Measurements from ENCODE around the gene MIF.
"Not testable (repeated sequence)": the region's sequence is repeated elsewhere in the genome, so short reads cannot be mapped to it uniquely, and the experiment has no call there.

Gene MIF

GRCh38 chr22:23897320-23897719, 3.1 kb downstream of the MIF start:
- H3K36me3 ChIP-seq (ENCODE audit: control insufficient read depth, insufficient read depth, low read length) = no peaks in the 10 kb centered on the region
- no peak overlapping the region for H3K27ac ChIP-seq (ENCODE audit: low read depth, low read length)
- H3K27me3 ChIP-seq (ENCODE audit: control insufficient read depth, insufficient read depth, low read length) = no peaks in the 10 kb centered on the region
- H3K4me1 ChIP-seq (ENCODE audit: control insufficient read depth, insufficient read depth, low read length) = peaks cover 4% of the 10 kb centered on the region
- H3K9ac ChIP-seq (ENCODE audit: low read length) = no peak overlapping the region
- no peak overlapping the region for H3K4me3 ChIP-seq (ENCODE audit: low read length)

- Histone ChIP-seq H3K36me3 (ENCODE audit: control insufficient read depth, insufficient read depth, low read length) (no peaks in the 10 kb centered on the region), H3K4me3 (ENCODE audit: low read length) (no peak overlapping the region), H3K9ac (ENCODE audit: low read length) (no peak overlapping the region), H3K27me3 (ENCODE audit: control insufficient read depth, insufficient read depth, low read length) (no peaks in the 10 kb centered on the region), H3K27ac (ENCODE audit: low read depth, low read length) (no peak overlapping the region), H3K4me1 (ENCODE audit: control insufficient read depth, insufficient read depth, low read length) (peaks cover 4% of the 10 kb centered on the region)
Observed at GRCh38 chr22:23898006-23898974, 4.1 kb downstream of the MIF start.

- Histone ChIP-seq H3K9ac (ENCODE audit: low read length) (no peak overlapping the region), H3K27ac (ENCODE audit: low read depth, low read length) (no peak overlapping the region), H3K4me3 (ENCODE audit: low read length) (no peak overlapping the region), H3K27me3 (ENCODE audit: control insufficient read depth, insufficient read depth, low read length) (no peaks in the 10 kb centered on the region), H3K4me1 (ENCODE audit: control insufficient read depth, insufficient read depth, low read length) (no peaks in the 10 kb centered on the region), H3K36me3 (ENCODE audit: control insufficient read depth, insufficient read depth, low read length) (no peaks in the 10 kb centered on the region)
Observed at GRCh38 chr22:23899042-23899745, 5.0 kb downstream of the MIF start.

- not testable (repeated sequence) for H3K4me3 ChIP-seq (ENCODE audit: low read length); H3K4me1 ChIP-seq (ENCODE audit: control insufficient read depth, insufficient read depth, low read length); H3K27me3 ChIP-seq (ENCODE audit: control insufficient read depth, insufficient read depth, low read length); H3K27ac ChIP-seq (ENCODE audit: low read depth, low read length); H3K9ac ChIP-seq (ENCODE audit: low read length); H3K36me3 ChIP-seq (ENCODE audit: control insufficient read depth, insufficient read depth, low read length)
Observed at GRCh38 chr22:23900227-23900626, 6.0 kb downstream of the MIF start.

DNA sequence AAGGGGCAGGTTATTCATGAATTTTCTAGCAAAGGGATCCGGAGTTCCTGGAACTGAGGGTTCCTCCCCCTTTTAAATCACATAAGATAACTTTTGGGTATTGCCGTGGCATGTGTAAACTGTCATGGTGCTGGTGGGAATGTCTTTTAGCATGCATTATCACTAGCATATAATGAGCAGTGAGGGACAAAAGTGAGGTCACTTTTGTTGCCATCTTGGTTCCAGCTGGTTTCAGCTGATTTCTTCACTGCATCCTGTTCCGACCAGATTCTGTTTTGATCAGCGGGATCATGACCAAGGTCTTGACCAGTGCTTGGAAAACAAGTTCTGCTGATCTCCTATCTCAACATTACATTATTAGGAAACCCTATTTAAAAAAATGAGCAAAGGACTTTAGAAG, 7.4 kb downstream of the MIF start:
- Histone ChIP-seq H3K27ac (ENCODE audit: low read depth, low read length) (no peak overlapping the region), H3K9ac (ENCODE audit: low read length) (no peak overlapping the region), H3K4me1 (ENCODE audit: control insufficient read depth, insufficient read depth, low read length) (no peaks in the 10 kb centered on the region), H3K36me3 (ENCODE audit: control insufficient read depth, insufficient read depth, low read length) (no peaks in the 10 kb centered on the region), H3K4me3 (ENCODE audit: low read length) (no peak overlapping the region), H3K27me3 (ENCODE audit: control insufficient read depth, insufficient read depth, low read length) (no peaks in the 10 kb centered on the region)

GRCh38 chr22:23903328-23903971, 9.3 kb downstream of the MIF start:
- no peak overlapping the region for H3K27ac ChIP-seq (ENCODE audit: low read depth, low read length)
- H3K4me3 ChIP-seq (ENCODE audit: low read length) = no peak overlapping the region
- no peak overlapping the region for H3K9ac ChIP-seq (ENCODE audit: low read length)
- no peaks in the 10 kb centered on the region for H3K4me1 ChIP-seq (ENCODE audit: control insufficient read depth, insufficient read depth, low read length)
- H3K36me3 ChIP-seq (ENCODE audit: control insufficient read depth, insufficient read depth, low read length) = no peaks in the 10 kb centered on the region
- no peaks in the 10 kb centered on the region for H3K27me3 ChIP-seq (ENCODE audit: control insufficient read depth, insufficient read depth, low read length)

DNA sequence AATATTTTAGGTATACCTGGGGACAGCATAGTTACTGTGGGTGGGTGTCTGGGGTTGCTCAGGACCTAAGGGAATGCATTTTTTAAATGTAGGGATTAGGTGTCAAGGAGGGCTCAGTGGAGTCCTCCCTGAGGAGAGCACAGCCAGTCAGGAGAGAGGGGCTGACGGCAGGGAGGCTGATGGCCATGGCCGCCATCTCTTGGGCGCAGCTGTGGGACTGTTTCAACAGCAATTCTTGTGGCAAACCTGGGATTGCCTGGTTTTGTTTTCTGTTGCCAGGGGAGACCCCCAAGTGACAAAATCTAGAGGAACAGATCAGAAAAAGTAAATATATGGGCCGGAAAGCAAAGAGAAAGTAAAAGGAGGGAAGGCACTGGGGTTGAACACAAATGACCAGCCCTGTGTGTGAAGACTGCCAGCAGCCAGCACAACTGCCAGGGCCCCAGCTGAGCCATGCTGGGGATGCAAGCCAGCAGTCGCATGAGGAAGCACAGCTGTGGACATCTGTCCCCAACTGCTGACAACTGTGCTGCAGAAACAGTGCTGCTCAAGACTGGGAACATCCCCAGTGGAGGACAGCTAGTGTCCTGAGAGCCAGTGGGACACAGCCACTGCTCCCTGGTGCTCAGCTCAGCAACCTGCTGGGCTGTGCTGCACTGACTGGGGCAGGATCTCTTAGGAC, 10.5 kb downstream of the MIF start:
- H3K9ac ChIP-seq (ENCODE audit: low read length) = no peak overlapping the region
- no peak overlapping the region for H3K27ac ChIP-seq (ENCODE audit: low read depth, low read length)
- H3K36me3 ChIP-seq (ENCODE audit: control insufficient read depth, insufficient read depth, low read length) = no peaks in the 10 kb centered on the region
- H3K27me3 ChIP-seq (ENCODE audit: control insufficient read depth, insufficient read depth, low read length) = no peaks in the 10 kb centered on the region
- no peaks in the 10 kb centered on the region for H3K4me1 ChIP-seq (ENCODE audit: control insufficient read depth, insufficient read depth, low read length)
- no peak overlapping the region for H3K4me3 ChIP-seq (ENCODE audit: low read length)

- Histone ChIP-seq H3K4me3 (ENCODE audit: low read length) (no peak overlapping the region), H3K27ac (ENCODE audit: low read depth, low read length) (no peak overlapping the region), H3K9ac (ENCODE audit: low read length) (no peak overlapping the region), H3K27me3 (ENCODE audit: control insufficient read depth, insufficient read depth, low read length) (no peaks in the 10 kb centered on the region), H3K36me3 (ENCODE audit: control insufficient read depth, insufficient read depth, low read length) (no peaks in the 10 kb centered on the region), H3K4me1 (ENCODE audit: control insufficient read depth, insufficient read depth, low read length) (no peaks in the 10 kb centered on the region)
Observed at GRCh38 chr22:23906641-23907040, 12.5 kb downstream of the MIF start.

- H3K36me3 ChIP-seq (ENCODE audit: control insufficient read depth, insufficient read depth, low read length); H3K4me3 ChIP-seq (ENCODE audit: low read length); H3K27ac ChIP-seq (ENCODE audit: low read depth, low read length); H3K9ac ChIP-seq (ENCODE audit: low read length); H3K27me3 ChIP-seq (ENCODE audit: control insufficient read depth, insufficient read depth, low read length); H3K4me1 ChIP-seq (ENCODE audit: control insufficient read depth, insufficient read depth, low read length): not testable (repeated sequence)
Observed at GRCh38 chr22:23907423-23907822, 13.2 kb downstream of the MIF start.

GRCh38 chr22:23908587-23909205, 14.5 kb downstream of the MIF start:
- H3K27me3 ChIP-seq (ENCODE audit: control insufficient read depth, insufficient read depth, low read length) = no peaks in the 10 kb centered on the region
- no peak overlapping the region for H3K27ac ChIP-seq (ENCODE audit: low read depth, low read length)
- no peak overlapping the region for H3K9ac ChIP-seq (ENCODE audit: low read length)

DNA sequence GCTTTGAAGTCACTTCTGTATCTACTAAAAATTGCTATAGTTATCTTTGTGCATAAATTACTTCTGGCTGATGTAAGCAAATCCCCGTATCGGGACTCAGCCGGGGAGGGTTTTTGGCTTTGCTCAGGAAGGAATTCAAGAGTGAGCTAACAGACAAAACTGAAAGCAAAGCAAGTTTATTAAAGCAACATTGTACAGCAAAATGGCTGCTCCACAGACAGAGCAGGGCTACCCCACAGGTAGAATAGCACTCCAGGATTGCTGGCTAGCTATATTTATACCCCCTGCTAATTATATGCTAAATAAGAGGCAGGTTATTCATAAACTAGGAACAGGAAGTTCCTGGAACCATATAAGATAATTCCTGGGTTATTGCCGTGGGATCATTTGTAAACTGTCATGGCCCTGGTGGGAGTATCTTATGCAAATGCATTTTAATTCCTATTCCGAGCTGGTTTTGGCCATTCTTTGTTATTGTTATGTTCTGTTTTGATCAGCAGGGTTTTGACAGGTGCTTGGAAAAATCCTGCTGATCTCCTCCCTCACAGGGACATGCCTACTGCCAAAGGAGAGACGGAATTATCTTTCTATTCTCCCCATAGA, 15.2 kb downstream of the MIF start:
- Histone ChIP-seq H3K4me1 (ENCODE audit: control insufficient read depth, insufficient read depth, low read length) (peaks cover 5% of the 10 kb centered on the region), H3K4me3 (ENCODE audit: low read length) (no peak overlapping the region), H3K9ac (ENCODE audit: low read length) (no peak overlapping the region), H3K27ac (ENCODE audit: low read depth, low read length) (no peak overlapping the region), H3K27me3 (ENCODE audit: control insufficient read depth, insufficient read depth, low read length) (no peaks in the 10 kb centered on the region), H3K36me3 (ENCODE audit: control insufficient read depth, insufficient read depth, low read length) (no peaks in the 10 kb centered on the region)

More at GRCh38 chr22:23908587-23909205, 14.5 kb downstream of the MIF start:
- no peaks in the 10 kb centered on the region for H3K36me3 ChIP-seq (ENCODE audit: control insufficient read depth, insufficient read depth, low read length)
- no peak overlapping the region for H3K4me3 ChIP-seq (ENCODE audit: low read length)
- peaks cover 5% of the 10 kb centered on the region for H3K4me1 ChIP-seq (ENCODE audit: control insufficient read depth, insufficient read depth, low read length)

All from rectal smooth muscle tissue (tissue), 1 donor.